Measurements from ENCODE around the gene FMNL2.

The FMNL2 gene

GRCh38 chr2:152450176-152450575, 115.2 kb downstream of the FMNL2 start:
- DNase-seq (ENCODE audit: low read depth), result no peak

GRCh38 chr2:152452256-152452973, 117.4 kb downstream of the FMNL2 start:
- no peak for DNase-seq (ENCODE audit: low read depth)

GRCh38 chr2:152453129-152453911, 118.3 kb downstream of the FMNL2 start:
- no peak for DNase-seq (ENCODE audit: low read depth)

GRCh38 chr2:152454371-152454770, 119.4 kb downstream of the FMNL2 start:
- DNase-seq (ENCODE audit: low read depth), result no peak

- no peak for DNase-seq (ENCODE audit: low read depth)
Measured at GRCh38 chr2:152454960-152455359, 120.0 kb downstream of the FMNL2 start.

GRCh38 chr2:152455738-152456137, 120.8 kb downstream of the FMNL2 start:
- no peak for DNase-seq (ENCODE audit: low read depth)

GRCh38 chr2:152456262-152456661, 121.3 kb downstream of the FMNL2 start:
- no peak for DNase-seq (ENCODE audit: low read depth)

- no peak for DNase-seq (ENCODE audit: low read depth)
Measured at GRCh38 chr2:152458441-152458940, 123.5 kb downstream of the FMNL2 start.

- no peak for DNase-seq (ENCODE audit: low read depth)
Measured at GRCh38 chr2:152459091-152459490, 124.1 kb downstream of the FMNL2 start.

- no peak for DNase-seq (ENCODE audit: low read depth)
Measured at GRCh38 chr2:152460567-152460966, 125.6 kb downstream of the FMNL2 start.

GRCh38 chr2:152462120-152462519, 127.1 kb downstream of the FMNL2 start:
- no peak for DNase-seq (ENCODE audit: low read depth)

- DNase-seq (ENCODE audit: low read depth), result no peak
Measured at GRCh38 chr2:152462779-152463178, 127.8 kb downstream of the FMNL2 start.

- no peak for DNase-seq (ENCODE audit: low read depth)
Measured at GRCh38 chr2:152464851-152465470, 130.0 kb downstream of the FMNL2 start.

- DNase-seq (ENCODE audit: low read depth), result no peak
Measured at GRCh38 chr2:152465541-152465940, 130.6 kb downstream of the FMNL2 start.

GRCh38 chr2:152466041-152466440, 131.1 kb downstream of the FMNL2 start:
- DNase-seq (ENCODE audit: low read depth), result no peak

- DNase-seq (ENCODE audit: low read depth), result no peak
Measured at GRCh38 chr2:152466980-152467676, 132.2 kb downstream of the FMNL2 start.

GRCh38 chr2:152467677-152468410, 132.9 kb downstream of the FMNL2 start:
- no peak for DNase-seq (ENCODE audit: low read depth)

GRCh38 chr2:152468899-152469692, 134.1 kb downstream of the FMNL2 start:
- no peak for DNase-seq (ENCODE audit: low read depth)

- DNase-seq (ENCODE audit: low read depth), result no peak
Measured at GRCh38 chr2:152470861-152471854, 136.2 kb downstream of the FMNL2 start.

Data from activated T-helper 9 cell treated with anti-CD3 and anti-CD28 coated beads, Interleukin-2, amount 50 U/mL, for 16 hours (primary cell).